Muscle of arm (tissue), 14 donors: ENCODE results near the gene SULT1A2. TPM values are rescaled to one million over a fixed set of nuclear protein-coding genes. Genes with fewer than 3 reads are reported as not detected.
A peak's percentile ranks its signal among the peaks of the same experiment; 100 is the strongest.
"Not testable (repeated sequence)": the region's sequence is repeated elsewhere in the genome, so short reads cannot be mapped to it uniquely, and the experiment has no call there.

Experiments used
- DNase-seq: peaks from one replicate; pipeline ENCODE4 v3.0.0-alpha.2; 2013
- long read RNA-seq, 11 donors: transcript quantifications; one replicate each; lab custom pipeline, GENCODE V29; 2026
- polyA plus RNA-seq, 12 donors: library from polyadenylated mRNA; unstranded; fragments of 120-200 nt; gene quantifications; one replicate each; pipeline ENCODE4 v1.2.1, GENCODE V29; 2013; ENCODE audit not compliant: insufficient read length in 12 of 12

SULT1A2 gene
- 1 to 10 TPM in 1 of 12 donors, under 1 TPM in 9, not detected in 2; 0.39 to 1.1 (median 0.64) TPM for polyA plus RNA-seq
- long read RNA-seq, donor 1, result 0 reads
- long read RNA-seq, donor 2, result 0 reads
- long read RNA-seq, donor 3, result 0 reads
- long read RNA-seq, donor 4, result 0 reads
- long read RNA-seq, donor 5, result 0 reads
- long read RNA-seq, donor 6, result 0 reads
- long read RNA-seq, donor 7, result 0 reads
- long read RNA-seq, donor 8, result 0 reads
- long read RNA-seq, donor 9, result 0 reads
- long read RNA-seq, donor 10, result 0 reads
- long read RNA-seq, donor 11, result 0 reads

GRCh38 chr16:28596840-28597691, at the start of gene SULT1A2:
SULT1A2 (minus strand) TSS chr16:28597050; CDS start chr16:28595930, 1,120 bp downstream.
- DNase-seq, result no peak

GRCh38 chr16:28639959-28640358, 43.1 kb upstream of the SULT1A2 start:
- DNase-seq, result not testable (repeated sequence)

GRCh38 chr16:28638359-28638758, 41.5 kb upstream of the SULT1A2 start:
- DNase-seq, result not testable (repeated sequence)

- not testable (repeated sequence) for DNase-seq
Observed at GRCh38 chr16:28637765-28638164, 40.9 kb upstream of the SULT1A2 start, which contains the start of gene NPIPB8. NPIPB8 (plus strand) TSS chr16:28638065; CDS start chr16:28638361, 296 bp downstream.

GRCh38 chr16:28636093-28636823, 39.4 kb upstream of the SULT1A2 start:
- not testable (repeated sequence) for DNase-seq

- DNase-seq, result not testable (repeated sequence)
Observed at GRCh38 chr16:28630905-28631304, 34.1 kb upstream of the SULT1A2 start.

- DNase-seq, result peak; percentile 38
Observed at GRCh38 chr16:28623172-28623711, 26.4 kb upstream of the SULT1A2 start.

- DNase-seq, result not testable (repeated sequence)
Observed at GRCh38 chr16:28622532-28623171, 25.8 kb upstream of the SULT1A2 start.

GRCh38 chr16:28621481-28622155, 24.8 kb upstream of the SULT1A2 start:
- no peak for DNase-seq

GRCh38 chr16:28620316-28620715, 23.5 kb upstream of the SULT1A2 start:
- not testable (repeated sequence) for DNase-seq

- no peak for DNase-seq
Observed at GRCh38 chr16:28617874-28618273, 21.0 kb upstream of the SULT1A2 start.

GRCh38 chr16:28616636-28617035, 19.8 kb upstream of the SULT1A2 start:
- DNase-seq, result no peak

GRCh38 chr16:28616224-28616577, 19.4 kb upstream of the SULT1A2 start:
- not testable (repeated sequence) for DNase-seq

- DNase-seq, result not testable (repeated sequence)
Observed at GRCh38 chr16:28615486-28616223, 18.8 kb upstream of the SULT1A2 start.

GRCh38 chr16:28614561-28614960, 17.7 kb upstream of the SULT1A2 start:
- DNase-seq, result not testable (repeated sequence)

GRCh38 chr16:28613912-28614311, 17.1 kb upstream of the SULT1A2 start:
- not testable (repeated sequence) for DNase-seq

- not testable (repeated sequence) for DNase-seq
Observed at GRCh38 chr16:28612359-28613280, 15.8 kb upstream of the SULT1A2 start.

- DNase-seq, result no peak
Observed at GRCh38 chr16:28610595-28611191, 13.8 kb upstream of the SULT1A2 start.
